Ovary (tissue), 9 donors: Measurements from ENCODE around the gene PRODH2. TPM values are rescaled to one million over a fixed set of nuclear protein-coding genes. Genes with fewer than 3 reads are reported as not detected.
A peak's percentile ranks its signal among the peaks of the same experiment; 100 is the strongest.

Experiments used
- DNase-seq, 5 donors: peaks; one replicate each; pipeline ENCODE4 v3.0.0-alpha.2; 2019 to 2020
- H3K27ac ChIP-seq, 2 donors: fragments of 200-600 bp; one replicate each; pipeline versions ENCODE4 v1.5.1 to v1.8.0; 2019 to 2022
- H3K27me3 ChIP-seq: fragments of 200-600 bp; one replicate; pipeline ENCODE4 v1.8.0; 2022
- H3K36me3 ChIP-seq: fragments of 200-600 bp; sonication (generic); one replicate; pipeline ENCODE4 v1.5.1; 2019
- H3K4me1 ChIP-seq: one replicate; pipeline ENCODE4 v1.8.1; 2013; ENCODE audit warnings: mild to moderate bottlenecking, moderate library complexity; ENCODE audit not compliant: insufficient read depth
- H3K4me3 ChIP-seq: fragments of 200-600 bp; sonication (generic); one replicate; pipeline ENCODE4 v1.5.1; 2017
- H3K9me3 ChIP-seq, 2 donors: fragments of 200-600 bp in 1 of 2; sonication (generic) in 1 of 2; one replicate each; pipeline versions ENCODE4 v1.5.1 to v1.8.1; 2013 to 2019; ENCODE audit warnings: mild to moderate bottlenecking in 1 of 2, moderate library complexity in 1 of 2
- EP300 ChIP-seq: sonication (generic); formaldehyde crosslinking; IDR thresholded peaks from one replicate; pipeline ENCODE4 v1.6.1; 2017; ENCODE audit warnings: antibody characterized with exemption
- POLR2A ChIP-seq: fragments of 450-650 bp; IDR thresholded peaks from one replicate; pipeline ENCODE4 v1.6.1; 2017; ENCODE audit warnings: antibody characterized with exemption, mild to moderate bottlenecking, moderate library complexity
- WGBS, 3 donors: extraction: QIAGEN DNeasy Blood & Tissue Kit in 1 of 3; methylation state at CpG; one replicate each; pipeline versions ENCODE4 v1.1.5 to v1.1.7; 2013 to 2017; 5-methylcytosine and 5-hydroxymethylcytosine counted together
- intact Hi-C, 4 donors: fragments of 100-400 bp; cut with DNase I; formaldehyde crosslinking; loops; one replicate each; pipeline versions ENCODE4 v1.11.0 to v1.15.1; 2022 to 2023
- polyA plus RNA-seq, 2 donors: library from polyadenylated mRNA; stranded (reverse); fragments of 200-250 nt in 1 of 2; fragments of 350-450 nt in 1 of 2; fragmentation: Illumina TruSeq in 1 of 2; extraction: RNeasy Lipid Tissue Mini Kit (QIAGEN cat#74804) in 1 of 2; gene quantifications; one replicate each; pipeline ENCODE4 v1.2.3, GENCODE V29; 2013 to 2014
- total RNA-seq, 7 donors: library from RNA; depleted of rRNA in 2 of 7; stranded (reverse); fragments of >200 nt in 2 of 7; fragmentation: NEBNext Ultra II Directional in 3 of 7; extraction: Animal tissue kit (Norgen Biotek cat#: 25700) in 3 of 7; gene quantifications; one replicate each; pipeline versions ENCODE4 v1.1.0 to v1.2.4, GENCODE V29; 2016 to 2023
- TF ChIP-seq, protein P1 (sequence below), 3 donors: fragments of 450-650 bp in 2 of 3; fragments of 200-600 bp in 1 of 3; IDR thresholded peaks; one replicate each; pipeline versions ENCODE4 v1.5.1 to v1.8.0; 2016 to 2022; ENCODE audit warnings: antibody characterized with exemption in 3 of 3, mild to moderate bottlenecking in 1 of 3
- donor health status: DM: no; HTN: no; CAD: no; lungs with moderate emphysema.
- donor health status: DM: no; HTN: no; CAD: no.
- donor health status: Bipolar disorder and iron deficiency.
- donor health status: DM: yes; HTN: yes; CAD: no.
- donor health status: DM: no; HTN: no; CAD: no.
- donor health status: DM: yes; HTN: yes; CAD: no.

The PRODH2 gene
- total and polyA plus RNA-seq, 9 donors: 0.41 TPM; not detected in 8

- Histone ChIP-seq H3K27me3 (no peaks in the 10 kb centered on the region), H3K36me3 (no peaks in the 10 kb centered on the region), H3K27ac (no peak overlapping the region), H3K4me1 (no peaks in the 10 kb centered on the region), H3K4me3 (no peak overlapping the region), H3K9me3 (no peaks in the 10 kb centered on the region)
- 82 to 91% (median 90%) methylated on average over 7 to 9 of the region's 9 CpGs for WGBS, 3 donors
- TF ChIP-seq EP300: no peak
- TF ChIP-seq, protein P1, sequence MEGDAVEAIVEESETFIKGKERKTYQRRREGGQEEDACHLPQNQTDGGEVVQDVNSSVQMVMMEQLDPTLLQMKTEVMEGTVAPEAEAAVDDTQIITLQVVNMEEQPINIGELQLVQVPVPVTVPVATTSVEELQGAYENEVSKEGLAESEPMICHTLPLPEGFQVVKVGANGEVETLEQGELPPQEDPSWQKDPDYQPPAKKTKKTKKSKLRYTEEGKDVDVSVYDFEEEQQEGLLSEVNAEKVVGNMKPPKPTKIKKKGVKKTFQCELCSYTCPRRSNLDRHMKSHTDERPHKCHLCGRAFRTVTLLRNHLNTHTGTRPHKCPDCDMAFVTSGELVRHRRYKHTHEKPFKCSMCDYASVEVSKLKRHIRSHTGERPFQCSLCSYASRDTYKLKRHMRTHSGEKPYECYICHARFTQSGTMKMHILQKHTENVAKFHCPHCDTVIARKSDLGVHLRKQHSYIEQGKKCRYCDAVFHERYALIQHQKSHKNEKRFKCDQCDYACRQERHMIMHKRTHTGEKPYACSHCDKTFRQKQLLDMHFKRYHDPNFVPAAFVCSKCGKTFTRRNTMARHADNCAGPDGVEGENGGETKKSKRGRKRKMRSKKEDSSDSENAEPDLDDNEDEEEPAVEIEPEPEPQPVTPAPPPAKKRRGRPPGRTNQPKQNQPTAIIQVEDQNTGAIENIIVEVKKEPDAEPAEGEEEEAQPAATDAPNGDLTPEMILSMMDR (IDR thresholded peaks at IDR 0.05): no peak
- no peak for TF ChIP-seq POLR2A
- DNase-seq: no peak
- intact Hi-C loops: no loop called here
Observed at GRCh38 chr19:35791814-35792279, 20.8 kb downstream of the PRODH2 start.

GRCh38 chr19:35790981-35791813, 21.4 kb downstream of the PRODH2 start:
- Histone ChIP-seq H3K27ac (no peak overlapping the region), H3K4me3 (no peak overlapping the region), H3K36me3 (no peaks in the 10 kb centered on the region), H3K27me3 (no peaks in the 10 kb centered on the region), H3K9me3 (no peaks in the 10 kb centered on the region), H3K4me1 (no peaks in the 10 kb centered on the region)
- peak in 1 of 5 donors; percentile 40 for DNase-seq
- 40 to 50% (median 44%) methylated on average over 18 to 20 of the region's 20 CpGs for WGBS, 3 donors
- intact Hi-C loops: no loop called here
- TF ChIP-seq EP300: no peak
- TF ChIP-seq POLR2A: no peak
- TF ChIP-seq, protein P1 (IDR thresholded peaks at IDR 0.05): no peak

- DNase-seq: no peak
- Histone ChIP-seq H3K9me3 (no peaks in the 10 kb centered on the region), H3K36me3 (no peaks in the 10 kb centered on the region), H3K4me3 (no peak overlapping the region), H3K4me1 (no peaks in the 10 kb centered on the region), H3K27ac (no peak overlapping the region), H3K27me3 (no peaks in the 10 kb centered on the region)
- no peak for TF ChIP-seq EP300
- TF ChIP-seq POLR2A: no peak
- TF ChIP-seq, protein P1 (IDR thresholded peaks at IDR 0.05): no peak
- intact Hi-C loops: loop anchor here in 1 of 4 donors (10.0 kb wide), 1 partner anchor 135 kb away; no protein-coding TSS in a partner anchor
- 78 to 79% (median 79%) methylated on average over 15 to 19 of the region's 19 CpGs for WGBS, 3 donors
Observed at GRCh38 chr19:35789978-35790944, 22.4 kb downstream of the PRODH2 start.
